HTERT RPE-1 (cell line): ENCODE data around the gene ATRAID.
"Not testable (repeated sequence)": the region's sequence is repeated elsewhere in the genome, so short reads cannot be mapped to it uniquely, and the experiment has no call there.

Source experiments
- in situ Hi-C: fragments of 300-500 bp; cut with MboI; formaldehyde crosslinking; loops from 4 replicates; pipeline ENCODE4 v1.14.3; 2020; ENCODE audit warnings: low sequenced_read_pairs

Gene ATRAID

DNA sequence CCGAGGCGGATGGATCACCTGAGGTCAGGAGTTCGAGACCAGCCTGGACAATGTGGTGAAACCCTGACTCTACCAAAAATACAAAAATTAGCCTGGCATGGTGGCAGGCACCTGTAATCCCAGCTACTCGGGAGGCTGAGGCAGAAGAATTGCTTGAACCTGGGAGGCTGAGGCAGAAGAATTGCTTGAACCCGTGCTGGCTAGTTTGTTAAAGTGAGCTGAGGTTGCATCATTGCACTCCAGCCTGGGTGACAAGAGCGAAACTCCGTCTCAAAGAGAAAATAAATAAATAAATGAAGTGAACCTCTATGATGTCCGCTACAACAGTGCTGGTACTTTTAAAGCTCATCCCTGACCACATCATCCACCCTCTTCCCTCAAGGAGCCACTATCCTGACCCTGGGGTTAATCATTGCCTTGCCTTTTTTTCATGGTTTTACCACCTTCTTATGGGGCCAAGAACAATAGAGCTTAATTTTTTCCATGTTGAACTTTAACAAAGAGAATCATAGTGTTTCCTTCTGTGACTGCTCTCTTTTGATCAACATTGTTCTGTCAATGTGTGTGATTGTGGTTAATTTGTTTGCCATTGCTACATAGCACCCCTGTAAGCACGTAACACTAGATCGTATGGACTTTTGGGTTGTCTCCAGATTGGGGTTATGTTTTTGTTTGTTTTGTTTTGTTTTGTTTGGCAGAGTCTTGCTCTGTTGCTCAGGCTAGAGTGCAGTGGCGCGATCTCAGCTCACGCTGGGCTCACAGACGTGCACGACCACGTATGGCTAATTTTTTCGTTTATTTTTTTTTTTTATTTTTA is 17.1 kb upstream of the ATRAID start:
- in situ Hi-C loops = no loop called here

DNA sequence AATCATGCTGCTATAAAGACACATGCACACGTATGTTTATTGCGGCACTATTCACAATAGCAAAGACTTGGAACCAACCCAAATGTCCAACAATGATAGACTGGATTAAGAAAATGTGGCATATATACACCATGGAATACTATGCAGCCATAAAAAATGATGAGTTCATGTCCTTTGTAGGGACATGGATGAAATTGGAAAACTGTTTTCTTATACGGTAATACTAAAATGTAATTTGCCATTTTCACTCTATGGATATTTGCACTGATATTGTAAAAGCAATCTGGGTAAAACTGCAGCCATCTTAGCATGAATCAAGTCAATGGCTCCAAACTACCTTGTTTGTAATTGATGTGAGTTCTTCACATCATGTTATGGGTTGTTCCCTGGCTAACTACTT is 16.0 kb upstream of the ATRAID start:
- in situ Hi-C loops = not testable (repeated sequence)

DNA sequence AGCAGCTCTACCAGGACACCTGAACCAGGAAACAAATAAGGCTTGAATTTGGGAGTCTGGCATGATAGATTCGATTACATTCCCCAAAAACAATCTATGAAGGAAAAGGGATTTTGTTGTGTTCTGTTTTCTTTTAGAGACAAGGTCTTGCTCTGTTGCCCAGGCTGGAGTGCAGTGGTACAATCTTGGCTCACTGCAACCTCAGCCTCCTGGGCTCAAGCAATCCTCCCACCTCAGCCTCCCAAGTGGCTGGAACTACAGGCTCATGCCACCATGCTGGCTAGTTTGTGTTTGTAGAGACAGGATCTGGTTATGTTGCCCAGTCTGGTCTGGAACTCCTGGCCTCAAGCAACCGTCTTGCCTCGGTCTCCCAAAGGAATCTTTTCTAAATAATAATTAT is 13.8 kb upstream of the ATRAID start:
- in situ Hi-C loops = not testable (repeated sequence)

DNA sequence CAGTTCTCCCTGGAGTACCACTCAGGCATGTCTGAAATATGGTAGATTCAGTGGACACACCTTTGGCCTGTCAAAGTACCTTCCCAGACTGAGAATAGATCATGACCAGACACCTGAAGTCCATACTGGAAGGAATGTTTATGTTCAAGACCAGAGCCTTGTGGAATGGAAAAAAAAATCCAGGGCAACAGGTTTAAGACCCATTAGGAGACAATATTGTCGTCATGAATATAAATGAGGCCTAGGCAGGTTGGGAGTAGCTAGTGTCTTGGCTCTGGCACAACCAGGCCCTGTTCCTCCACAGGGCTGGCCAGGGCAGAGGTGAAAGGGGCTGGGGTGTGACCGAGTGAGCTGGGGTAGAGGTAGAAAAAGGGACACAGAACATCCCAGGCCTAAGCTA is 13.2 kb upstream of the ATRAID start:
- in situ Hi-C loops = no loop called here

DNA sequence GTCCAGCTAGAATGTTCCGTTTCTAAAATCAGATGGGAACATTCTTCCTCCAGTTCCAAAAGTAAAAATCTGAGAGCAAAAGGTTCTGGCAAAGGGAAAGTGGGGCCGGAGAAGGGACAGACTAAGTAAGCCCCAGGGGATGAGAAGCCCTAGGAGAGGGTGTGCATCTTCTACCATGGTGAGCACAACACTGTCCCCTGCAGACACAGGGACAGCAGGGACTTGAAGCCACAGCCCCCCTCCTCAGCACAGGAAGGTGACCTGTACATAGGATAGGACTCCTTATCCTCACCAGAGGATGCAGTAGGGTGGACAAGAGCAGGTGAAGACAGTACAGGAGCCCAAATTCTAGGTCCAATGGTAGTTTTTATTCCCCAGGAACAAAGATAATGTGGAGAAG is 12.6 kb upstream of the ATRAID start:
- in situ Hi-C loops = no loop called here

DNA sequence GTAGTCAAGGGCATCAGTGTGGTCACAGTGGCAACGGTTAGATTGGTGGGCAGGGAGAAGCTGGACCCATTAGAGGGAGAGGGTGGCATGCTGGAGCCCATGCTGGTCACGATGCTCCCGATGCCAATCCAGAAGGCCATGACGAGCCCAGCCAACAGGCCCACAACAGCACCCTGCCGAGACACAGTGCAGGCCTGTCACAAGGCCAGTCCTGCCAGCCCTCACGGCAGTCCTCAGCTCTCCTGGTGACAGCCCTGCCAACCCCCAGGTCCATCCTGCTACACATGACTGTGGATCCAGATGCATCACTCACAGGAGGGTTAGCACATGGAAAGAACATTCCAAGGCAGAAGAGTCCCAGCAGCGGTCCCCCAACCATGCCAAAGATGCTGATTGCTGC is 10.2 kb upstream of the ATRAID start:
- in situ Hi-C loops = no loop called here

DNA sequence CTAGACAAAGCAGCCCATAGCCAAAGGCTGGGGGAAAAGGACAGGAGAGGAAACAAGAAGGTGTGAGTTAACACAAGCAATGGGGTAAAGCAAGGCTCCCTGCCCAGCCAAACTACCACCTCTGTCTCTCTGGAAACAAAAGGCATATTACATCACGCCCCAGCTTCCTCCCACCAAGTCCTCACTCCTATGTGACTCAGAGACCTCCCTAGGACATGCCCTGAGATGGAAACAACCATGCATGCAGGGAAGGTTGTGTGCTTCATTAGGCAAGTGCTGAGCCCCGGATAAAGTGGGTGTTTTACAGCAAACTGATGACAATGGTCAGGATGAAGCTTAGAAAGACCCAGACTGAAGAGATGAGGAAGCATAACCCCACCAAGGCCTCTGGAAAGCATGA is 9.0 kb upstream of the ATRAID start:
- in situ Hi-C loops = no loop called here

DNA sequence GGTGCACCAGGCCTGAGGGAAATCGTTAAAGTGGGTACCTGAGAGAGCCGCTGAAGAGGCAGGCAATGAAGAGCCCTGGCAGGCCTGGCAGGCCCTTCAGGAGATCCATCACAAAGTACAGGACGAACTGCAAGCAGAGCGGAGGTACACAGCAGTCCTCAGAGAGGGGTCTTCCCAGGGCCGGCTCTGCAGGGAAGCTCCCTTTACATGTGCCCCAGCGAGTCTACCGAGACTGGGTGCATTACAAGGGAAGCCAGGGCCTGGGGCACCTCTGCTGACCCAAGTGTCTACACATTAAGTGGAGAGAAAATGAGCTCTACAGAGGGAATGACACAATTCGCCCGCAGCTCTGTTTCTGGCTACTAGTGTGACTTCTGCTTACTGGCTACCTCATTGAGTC is 8.1 kb upstream of the ATRAID start:
- in situ Hi-C loops = no loop called here

DNA sequence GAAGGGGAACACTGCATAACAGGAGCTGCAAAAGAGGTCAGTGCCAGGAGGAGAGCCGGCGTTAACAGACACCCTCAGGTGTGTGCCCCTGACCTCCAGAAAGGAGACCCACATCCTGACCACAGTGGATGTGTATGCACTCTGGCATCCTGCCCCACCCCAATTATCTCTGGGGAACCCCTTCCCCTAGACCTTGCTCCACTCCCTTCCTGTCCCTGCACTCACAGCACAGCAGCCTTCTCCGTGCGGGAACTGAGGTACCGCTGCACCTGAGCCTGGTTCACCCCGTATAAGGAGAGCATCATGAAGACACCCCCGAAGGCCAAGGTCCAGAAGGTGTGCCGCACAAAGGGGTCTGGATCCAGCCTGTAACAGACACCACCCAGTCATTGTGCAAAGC is 7.3 kb upstream of the ATRAID start:
- in situ Hi-C loops = no loop called here

DNA sequence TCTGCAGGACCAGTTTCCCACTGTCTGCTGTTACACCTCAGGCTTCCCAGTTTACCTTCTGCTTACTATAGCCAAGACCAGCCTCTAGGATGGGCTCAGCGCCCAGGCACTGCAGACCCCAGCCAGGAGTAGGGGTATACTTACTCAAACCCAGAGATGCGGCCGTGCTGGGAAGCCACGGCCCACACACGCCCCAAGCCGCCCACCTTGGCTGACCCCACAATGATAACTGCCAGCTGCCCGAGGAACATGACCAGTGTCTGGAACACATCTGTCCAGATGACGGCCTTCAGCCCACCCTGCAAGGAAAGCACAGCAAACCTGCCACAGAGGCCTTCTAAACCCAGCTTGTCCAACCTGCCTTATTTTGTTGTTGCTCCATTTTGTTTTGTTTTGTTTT is 6.6 kb upstream of the ATRAID start:
- in situ Hi-C loops = no loop called here

DNA sequence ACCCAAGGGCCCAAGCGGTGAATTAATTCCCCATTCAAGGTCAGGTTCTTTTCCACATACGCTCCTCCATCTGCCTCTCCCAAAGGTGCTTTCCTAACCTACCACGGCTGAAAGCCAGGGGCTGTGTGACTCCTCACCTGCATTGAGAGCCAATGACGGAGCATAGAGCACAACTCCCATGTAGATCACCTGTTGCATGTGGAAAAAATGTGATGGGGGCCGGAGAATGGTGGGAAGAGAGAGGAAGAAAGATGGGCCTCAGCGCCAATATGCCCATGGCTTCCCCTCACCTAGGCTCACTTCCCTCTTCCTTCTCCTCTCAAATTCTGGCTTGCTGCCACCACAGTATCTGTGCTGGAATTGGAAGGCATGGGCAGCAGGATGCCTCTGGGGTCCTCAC is 5.5 kb upstream of the ATRAID start:
- in situ Hi-C loops = no loop called here

DNA sequence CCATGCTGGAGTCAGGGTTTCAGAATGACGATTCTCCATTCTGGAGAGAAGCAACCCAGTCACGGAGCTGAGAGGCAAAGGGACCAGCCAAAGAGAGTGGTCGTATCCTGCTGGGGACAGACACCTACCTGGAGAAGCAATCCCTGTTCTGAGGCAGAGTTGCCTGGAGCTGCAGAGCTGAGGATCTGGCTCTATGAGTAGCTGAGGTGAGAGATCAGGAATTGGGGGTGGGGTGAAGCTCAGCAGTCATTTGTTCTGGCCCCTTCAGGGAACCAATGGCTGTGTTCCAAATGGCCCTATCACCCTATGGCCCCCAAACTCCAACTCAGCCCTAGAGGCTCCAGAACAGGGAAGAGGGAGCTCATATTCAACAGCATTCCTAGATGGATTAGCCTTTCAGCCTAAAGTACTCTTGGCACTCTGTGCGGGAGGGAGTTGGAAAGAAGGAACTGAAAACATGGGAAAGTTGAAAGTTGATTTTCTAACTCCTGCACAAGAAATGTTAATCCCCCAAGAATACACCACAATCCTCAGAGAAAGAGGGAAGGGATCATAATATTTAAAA is 3.3 kb upstream of the ATRAID start:
- in situ Hi-C loops = no loop called here

DNA sequence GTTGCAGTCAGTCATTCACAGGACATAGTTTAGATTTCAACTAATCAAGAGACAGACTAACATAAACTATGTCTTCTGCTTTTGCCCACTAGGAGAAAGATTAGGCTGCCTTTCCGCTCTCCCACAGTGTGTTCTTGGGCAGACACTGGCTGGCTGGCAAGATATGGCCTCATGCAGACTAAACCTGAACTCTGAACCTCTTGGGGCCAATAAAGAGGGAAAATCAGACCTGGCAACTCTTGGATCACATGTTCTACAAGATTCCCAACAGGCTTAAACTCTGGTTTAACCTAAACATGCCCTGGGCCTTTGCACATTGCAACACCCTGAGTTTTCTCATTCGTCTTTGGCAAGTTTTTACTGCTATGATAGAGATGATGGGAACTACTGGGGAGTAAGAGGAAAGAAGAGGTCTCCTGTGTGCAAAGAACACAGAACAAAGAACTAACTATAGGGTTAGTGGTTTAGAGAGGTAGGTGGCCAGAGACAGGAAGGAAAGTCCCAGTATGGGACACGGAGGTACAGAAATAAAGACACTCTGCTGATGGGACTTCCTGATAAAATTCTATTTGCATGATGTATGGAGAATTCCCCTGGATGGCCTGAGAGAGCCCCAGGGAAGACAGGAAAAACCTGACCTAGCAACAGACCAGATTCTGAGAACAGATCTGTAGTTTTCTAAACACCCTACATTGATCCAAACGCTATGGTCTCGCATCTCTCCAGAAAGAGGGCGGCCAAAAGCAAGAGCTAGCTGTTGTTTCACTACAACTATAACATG is 2.0 kb upstream of the ATRAID start:
- in situ Hi-C loops = no loop called here

DNA sequence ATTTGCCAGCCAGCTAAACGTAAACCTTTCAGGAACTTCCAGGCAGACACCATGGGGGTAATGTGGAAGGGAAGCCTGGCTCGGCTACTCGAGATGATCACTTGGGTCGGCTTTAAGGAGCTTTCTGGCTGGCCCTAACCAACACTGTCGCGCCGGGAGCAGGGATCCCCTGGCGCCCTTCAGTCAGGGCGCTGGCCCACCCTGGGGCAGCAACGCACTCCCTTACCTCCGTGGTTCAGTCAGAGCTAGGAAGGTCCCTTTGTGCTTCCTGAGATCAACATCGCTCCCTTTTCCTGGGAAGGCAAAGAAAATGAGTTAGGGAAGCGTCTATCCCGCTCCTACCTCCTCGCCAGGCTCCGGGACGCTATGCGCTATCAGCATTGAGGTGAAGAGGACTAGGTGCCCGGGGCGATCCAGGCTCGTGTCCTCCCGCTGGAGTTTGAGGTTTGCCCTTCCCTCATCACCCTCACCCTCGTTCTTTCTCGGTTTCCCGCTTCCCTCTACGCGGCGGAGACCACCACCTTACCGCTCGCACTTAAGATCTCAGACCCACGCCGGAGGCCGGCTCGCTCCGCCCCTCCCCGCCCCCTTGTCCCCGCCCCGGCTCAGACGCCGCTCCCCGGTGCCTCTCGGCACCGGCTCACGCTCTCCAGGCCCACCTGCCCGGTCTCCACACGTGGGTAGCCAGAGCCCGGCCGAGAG is 449 bp upstream of the ATRAID start:
- in situ Hi-C loops = no loop called here

DNA sequence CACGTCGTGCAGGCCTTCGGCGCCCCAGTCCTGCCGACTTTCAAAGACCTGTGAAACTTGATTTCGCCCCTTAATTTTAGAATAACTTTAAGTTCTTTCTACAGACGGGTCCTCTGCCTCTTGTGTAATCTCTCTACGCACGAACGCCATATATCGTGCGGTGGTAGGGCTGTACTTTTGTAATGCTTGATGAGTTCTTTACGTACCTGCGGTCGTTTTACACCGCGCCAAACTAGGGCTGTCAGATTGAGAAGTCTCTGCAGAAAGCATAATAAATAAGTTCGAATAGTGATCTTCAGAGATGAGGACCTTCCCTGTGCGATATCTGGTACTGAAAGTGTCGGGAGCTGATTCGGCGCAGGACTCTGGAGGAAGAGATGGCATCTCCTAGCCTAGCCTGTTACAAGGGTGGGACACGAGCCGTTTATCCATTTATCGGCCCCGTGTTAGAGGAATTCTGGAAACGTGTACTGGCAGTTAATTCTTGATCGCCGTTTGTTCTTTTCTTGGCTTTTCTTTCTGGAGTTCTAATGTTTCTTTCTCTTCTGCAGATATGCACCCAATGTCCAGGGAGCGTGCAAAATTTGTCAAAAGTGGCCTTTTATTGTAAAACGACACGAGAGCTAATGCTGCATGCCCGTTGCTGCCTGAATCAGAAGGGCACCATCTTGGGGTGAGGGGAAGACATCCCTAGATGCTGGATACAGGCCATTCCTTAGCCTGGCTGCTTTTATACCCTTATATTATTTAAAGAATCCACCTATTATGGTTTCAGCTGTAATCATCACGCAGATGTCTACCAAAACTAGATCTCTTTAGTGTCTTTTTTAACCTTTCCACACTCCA is 1.0 kb downstream of the ATRAID start:
- in situ Hi-C loops = no loop called here

DNA sequence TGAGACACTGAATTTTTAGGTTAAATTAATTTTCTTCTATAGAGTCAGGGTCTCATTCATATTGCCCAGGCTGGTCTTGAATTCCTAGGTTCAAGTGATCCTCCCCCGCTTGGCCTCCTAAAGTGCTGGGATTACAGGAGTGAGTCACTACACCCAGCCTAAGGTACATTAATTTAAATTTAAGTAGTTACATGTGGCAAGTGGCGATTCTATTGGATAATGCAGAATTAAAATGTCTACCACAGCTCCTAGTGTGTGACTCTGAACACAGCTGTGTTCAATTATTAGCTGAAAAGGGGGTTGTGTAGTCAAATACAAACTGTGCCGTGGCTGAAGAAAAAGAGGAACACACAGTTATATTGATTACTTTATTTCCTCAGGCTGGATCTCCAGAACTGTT is 3.1 kb downstream of the ATRAID start:
- in situ Hi-C loops = no loop called here

DNA sequence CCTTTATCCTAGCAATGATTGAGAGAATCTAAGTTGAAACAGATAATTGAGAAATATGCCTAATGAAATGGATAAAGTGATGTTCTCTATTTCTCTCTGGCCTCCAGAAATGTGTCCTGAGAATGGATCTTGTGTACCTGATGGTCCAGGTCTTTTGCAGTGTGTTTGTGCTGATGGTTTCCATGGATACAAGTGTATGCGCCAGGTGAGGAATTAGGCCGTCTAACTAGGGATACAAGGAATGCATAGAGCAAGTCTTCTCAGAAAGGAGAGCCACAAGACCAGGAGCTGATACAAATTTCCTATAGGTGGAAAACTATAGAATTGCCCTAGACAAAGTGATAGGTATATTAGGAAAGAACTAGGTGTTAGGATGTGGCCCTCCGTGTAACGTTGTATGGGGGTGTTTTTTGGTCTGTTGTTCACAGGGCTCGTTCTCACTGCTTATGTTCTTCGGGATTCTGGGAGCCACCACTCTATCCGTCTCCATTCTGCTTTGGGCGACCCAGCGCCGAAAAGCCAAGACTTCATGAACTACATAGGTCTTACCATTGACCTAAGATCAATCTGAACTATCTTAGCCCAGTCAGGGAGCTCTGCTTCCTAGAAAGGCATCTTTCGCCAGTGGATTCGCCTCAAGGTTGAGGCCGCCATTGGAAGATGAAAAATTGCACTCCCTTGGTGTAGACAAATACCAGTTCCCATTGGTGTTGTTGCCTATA is 4.7 kb downstream of the ATRAID start:
- in situ Hi-C loops = no loop called here

DNA sequence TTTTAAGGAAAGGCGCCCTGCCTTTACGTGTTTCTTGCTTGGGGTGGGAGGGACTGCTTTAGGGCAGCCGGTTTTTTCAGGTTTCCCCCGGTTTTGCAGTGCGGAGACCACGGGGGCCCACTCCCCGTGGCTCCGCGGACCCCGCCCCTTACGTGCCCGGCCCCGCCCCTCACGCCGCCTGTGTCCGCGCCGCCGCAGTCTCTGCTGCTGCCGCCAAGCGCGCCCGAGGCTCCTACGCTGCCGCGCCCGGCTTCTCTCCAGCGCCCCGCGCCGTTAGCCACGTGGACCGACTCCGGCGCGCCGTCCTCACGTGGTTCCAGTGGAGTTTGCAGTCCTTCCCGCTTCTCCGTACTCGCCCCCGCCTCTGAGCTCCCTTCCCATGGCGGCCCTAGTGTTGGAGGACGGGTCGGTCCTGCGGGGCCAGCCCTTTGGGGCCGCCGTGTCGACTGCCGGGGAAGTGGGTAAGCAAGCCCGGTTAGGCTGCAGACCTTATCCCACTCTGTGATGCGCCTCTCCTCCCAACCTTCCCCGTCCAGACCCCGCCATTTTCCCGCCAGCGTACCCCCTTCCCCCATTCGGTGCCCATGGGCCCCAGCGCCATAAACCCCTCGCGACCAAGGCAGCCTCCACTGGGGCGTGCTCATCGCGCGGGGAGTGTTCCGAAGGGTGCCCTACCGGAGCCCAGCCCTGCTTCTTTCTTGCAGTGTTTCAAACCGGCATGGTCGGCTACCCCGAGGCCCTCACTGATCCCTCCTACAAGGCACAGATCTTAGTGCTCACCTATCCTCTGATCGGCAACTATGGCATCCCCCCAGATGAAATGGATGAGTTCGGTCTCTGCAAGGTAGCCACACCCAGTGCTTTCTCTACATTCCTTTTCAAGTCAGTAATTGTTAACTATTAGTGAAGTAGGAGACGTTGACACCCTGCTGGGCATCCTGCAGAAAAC is 5.6 kb downstream of the ATRAID start, which contains the start of gene CAD:
Gene CAD (plus strand): TSS at position 197 of the 949 bp plus-strand sequence. CDS start 183 bp downstream, at position 380.
- in situ Hi-C loops = no loop called here

DNA sequence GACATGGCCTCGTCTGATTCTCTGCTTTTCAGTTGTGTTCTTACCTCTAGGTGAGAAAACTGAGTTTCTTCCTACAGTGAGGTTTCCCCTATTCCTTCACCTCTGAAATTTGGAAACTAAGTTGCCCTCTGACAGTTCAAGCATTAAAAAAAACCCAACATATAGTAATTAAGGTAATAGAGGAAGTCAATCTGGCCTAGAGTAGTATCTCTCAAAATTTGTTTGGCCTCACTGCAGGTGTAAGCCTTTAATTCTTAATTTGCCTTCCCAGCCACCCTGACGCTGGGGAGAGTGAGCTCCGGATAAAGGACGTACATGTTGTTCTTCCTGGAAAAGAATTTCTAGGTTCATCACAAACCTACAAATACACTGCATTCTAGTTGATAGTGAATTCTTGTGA is 6.8 kb downstream of the ATRAID start:
- in situ Hi-C loops = no loop called here
